Natural killer cell treated with Interleukin-12 subunit alpha and Interleukin-12 subunit beta and Interleukin-15 and Interleukin-18, amount 100 ng/mL, for 72 hours (primary cell): ENCODE measurements around the gene C18orf63. TPM values are rescaled to one million over a fixed set of nuclear protein-coding genes. Genes with fewer than 3 reads are reported as not detected.
"Not testable (repeated sequence)": the region's sequence is repeated elsewhere in the genome, so short reads cannot be mapped to it uniquely, and the experiment has no call there.

Experiments used
- ATAC-seq, 2 donors: fragments of 150-1000 bp; cut with Tn5 transposase in 1 of 2; sonication (Bioruptor Pico), chemical (Tn5 transposase) in 1 of 2; 2 replicates each; pipeline ENCODE4 v1.10.0; 2021
- DNase-seq: peaks from one replicate; pipeline ENCODE4 v3.0.0; 2022; ENCODE audit warnings: low spot score
- H3K27ac Mint-ChIP-seq, 2 donors: 1 replicate in 1 of 2; 2 replicates in 1 of 2; pipeline ENCODE4 v1.8.0; 2022; ENCODE audit warnings: mixed read lengths in 2 of 2, mild to moderate bottlenecking in 1 of 2, moderate library complexity in 1 of 2
- H3K27me3 Mint-ChIP-seq, 2 donors: 1 replicate in 1 of 2; 2 replicates in 1 of 2; pipeline ENCODE4 v1.8.0; 2022; ENCODE audit warnings: mixed read lengths in 2 of 2
- H3K36me3 Mint-ChIP-seq: one replicate; pipeline ENCODE4 v1.8.0; 2022; ENCODE audit warnings: mixed read lengths
- H3K4me1 Mint-ChIP-seq, 2 donors: 1 replicate in 1 of 2; 2 replicates in 1 of 2; pipeline ENCODE4 v1.8.0; 2022; ENCODE audit warnings: low read depth in 2 of 2, mixed read lengths in 2 of 2, mild to moderate bottlenecking in 1 of 2
- H3K4me3 Mint-ChIP-seq: one replicate; pipeline ENCODE4 v1.8.0; 2022; ENCODE audit warnings: mixed read lengths
- H3K9me3 Mint-ChIP-seq: 2 replicates; pipeline ENCODE4 v1.8.0; 2022; ENCODE audit warnings: mixed read lengths
- total RNA-seq, 2 donors: library from RNA; stranded (reverse); gene quantifications; one replicate each; pipeline ENCODE4 v1.2.3, GENCODE V29; 2022

The C18orf63 gene
- total RNA-seq, 2 donors from 2014 or later: not detected

GRCh38 chr18:74326231-74326630 lies 10.6 kb downstream of the C18orf63 start:
- Mint-ChIP-seq H3K4me3 (no peak overlapping the region), H3K36me3 (no peaks in the 10 kb centered on the region), H3K27me3 (peaks cover 2 to 21% of the 10 kb centered on the region in 2 donors), H3K27ac (no peak overlapping the region), H3K9me3 (no peaks in the 10 kb centered on the region), H3K4me1 (no peaks in the 10 kb centered on the region)
- ATAC-seq: no peak
- DNase-seq: no peak

DNA sequence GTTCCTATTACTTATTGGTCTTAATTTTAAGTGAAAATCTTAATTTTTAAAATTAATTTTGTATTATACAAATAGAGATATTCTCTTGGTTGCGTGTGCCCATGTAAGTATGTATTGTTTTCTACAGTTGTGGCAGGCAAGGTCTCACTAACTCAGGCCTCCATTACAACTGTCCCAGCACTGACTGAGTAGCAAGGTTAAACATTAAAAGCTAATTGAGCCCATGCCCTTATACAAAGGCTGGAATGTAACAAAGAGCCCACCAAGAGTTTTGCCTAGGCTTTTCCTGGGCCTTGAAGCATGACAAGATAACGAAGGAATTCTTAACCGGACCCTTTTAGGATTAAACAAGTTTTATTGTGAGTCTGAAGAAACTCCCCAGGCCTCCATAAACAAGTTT lies 11.2 kb downstream of the C18orf63 start:
- not testable (repeated sequence) for H3K36me3 Mint-ChIP-seq, H3K4me3 Mint-ChIP-seq, H3K4me1 Mint-ChIP-seq, H3K9me3 Mint-ChIP-seq, H3K27ac Mint-ChIP-seq, DNase-seq, ATAC-seq
- peaks cover 4 to 20% of the 10 kb centered on the region in 2 donors for H3K27me3 Mint-ChIP-seq

- DNase-seq: no peak
- no peaks in the 10 kb centered on the region for H3K36me3 Mint-ChIP-seq
- H3K27me3 Mint-ChIP-seq: peaks cover 4 to 16% of the 10 kb centered on the region in 2 donors
- H3K27ac Mint-ChIP-seq: no peak overlapping the region
- ATAC-seq: no peak
- no peaks in the 10 kb centered on the region for H3K9me3 Mint-ChIP-seq
- no peak overlapping the region for H3K4me3 Mint-ChIP-seq
- no peaks in the 10 kb centered on the region for H3K4me1 Mint-ChIP-seq
Observed at GRCh38 chr18:74328206-74328605, 12.6 kb downstream of the C18orf63 start.

DNA sequence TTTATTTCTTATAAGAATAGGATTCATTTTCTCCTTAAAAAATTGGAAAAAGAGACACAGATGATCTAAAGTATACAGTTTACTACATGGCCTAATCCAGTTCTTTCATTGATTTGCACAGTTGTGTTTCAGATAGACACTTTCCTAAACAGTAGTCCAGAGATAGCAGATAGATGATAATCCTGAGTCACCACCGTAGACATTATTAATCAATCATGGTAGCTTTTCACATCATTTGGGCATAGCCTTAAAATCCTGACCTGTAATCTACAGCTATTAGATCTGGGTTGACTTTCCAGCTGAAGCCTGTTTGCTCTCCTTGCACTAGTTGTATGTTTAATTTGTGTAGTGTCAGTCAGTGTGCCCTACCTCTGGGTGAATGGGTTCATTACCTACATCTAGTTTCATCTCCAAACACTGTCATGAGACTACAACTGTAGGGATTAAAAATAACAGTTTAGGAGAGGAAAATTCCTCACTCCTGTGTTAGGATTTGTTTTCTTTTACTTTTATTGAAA lies 14.1 kb downstream of the C18orf63 start:
- peaks cover 4 to 16% of the 10 kb centered on the region in 2 donors for H3K27me3 Mint-ChIP-seq
- no peaks in the 10 kb centered on the region for H3K36me3 Mint-ChIP-seq
- ATAC-seq: no peak

DNA sequence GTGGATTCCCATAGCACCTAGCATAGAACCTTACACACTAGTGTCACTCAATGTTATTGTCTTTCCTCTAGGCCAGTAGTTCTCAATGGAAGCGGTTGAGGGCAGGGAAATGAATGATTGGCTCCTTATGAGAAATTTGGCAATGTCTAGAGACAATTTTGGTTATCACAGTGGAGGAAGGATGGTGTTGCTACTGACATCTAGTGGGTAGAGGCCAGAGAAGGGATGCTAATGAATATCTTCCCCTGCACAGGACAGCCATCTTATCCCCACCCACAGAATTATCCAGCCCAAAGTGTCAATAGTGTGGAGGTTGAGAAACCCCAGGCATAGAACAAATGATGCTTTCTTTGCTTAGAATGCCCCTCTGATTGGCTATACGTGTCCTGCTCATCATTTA lies 15.8 kb downstream of the C18orf63 start:
- H3K36me3 Mint-ChIP-seq: no peaks in the 10 kb centered on the region
- peaks cover 4 to 8% of the 10 kb centered on the region in 2 donors for H3K27me3 Mint-ChIP-seq
- ATAC-seq (no peak), DNase-seq (no peak)
- H3K27ac Mint-ChIP-seq: no peak overlapping the region
- no peaks in the 10 kb centered on the region for H3K9me3 Mint-ChIP-seq
- no peak overlapping the region for H3K4me3 Mint-ChIP-seq
- H3K4me1 Mint-ChIP-seq: no peaks in the 10 kb centered on the region

More for the DNA sequence above, 14.1 kb downstream of the C18orf63 start:
- Mint-ChIP-seq H3K27ac (no peak overlapping the region), H3K4me1 (no peaks in the 10 kb centered on the region), H3K9me3 (no peaks in the 10 kb centered on the region), H3K4me3 (no peak overlapping the region)
- no peak for DNase-seq

DNA sequence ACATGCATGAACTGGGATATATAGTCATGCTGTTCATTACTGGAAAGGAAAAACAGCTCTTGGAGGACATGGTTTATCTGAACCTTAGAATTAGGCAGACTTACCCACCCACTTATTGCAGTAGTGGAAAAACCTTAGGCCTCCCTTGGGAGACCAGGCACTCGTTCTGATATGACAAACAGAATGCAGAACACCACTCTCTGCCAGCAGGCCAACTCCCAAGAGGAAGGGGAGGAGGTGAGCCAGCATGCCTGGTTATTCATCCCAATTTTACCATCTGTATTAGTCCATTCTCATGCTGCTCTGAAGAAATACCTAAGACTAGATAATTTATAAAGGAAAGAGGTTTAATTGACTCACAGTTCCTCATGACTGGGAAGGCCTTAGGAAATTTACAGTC lies 17.5 kb downstream of the C18orf63 start:
- ATAC-seq: no peak
- no peaks in the 10 kb centered on the region for H3K36me3 Mint-ChIP-seq

DNA sequence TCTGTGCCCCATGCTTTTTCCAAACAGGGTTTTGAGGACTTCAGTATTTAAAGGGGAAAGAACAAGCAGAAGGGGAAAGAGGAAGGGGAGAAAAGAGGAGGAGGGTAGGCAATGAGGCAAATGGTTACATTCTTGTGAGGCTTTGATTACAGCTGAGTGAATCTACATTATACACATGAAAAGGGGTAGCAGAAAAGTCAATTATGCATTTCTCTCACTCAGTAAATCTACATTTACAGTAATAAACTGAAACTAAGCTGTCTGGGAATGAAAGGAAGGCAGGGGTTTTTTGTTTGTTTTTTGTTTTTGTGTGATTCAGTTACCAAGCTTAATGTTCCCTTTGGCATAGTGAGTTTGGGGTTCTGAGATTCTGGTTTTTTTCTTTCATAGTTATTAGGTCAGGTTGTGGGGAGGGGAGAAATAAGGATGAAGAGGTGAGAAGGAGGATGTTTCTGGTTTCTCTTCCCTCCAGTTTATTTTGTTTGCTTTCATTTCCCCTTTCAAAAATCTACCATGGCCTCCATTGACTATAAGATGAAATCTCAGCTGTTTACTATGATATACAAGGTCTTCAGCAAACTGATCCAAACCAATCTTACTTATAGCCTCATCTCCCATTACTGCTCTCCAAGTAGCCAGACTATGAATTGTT lies 18.7 kb downstream of the C18orf63 start:
- Mint-ChIP-seq H3K4me1 (no peaks in the 10 kb centered on the region), H3K27me3 (peaks cover 8 to 18% of the 10 kb centered on the region in 2 donors), H3K9me3 (no peaks in the 10 kb centered on the region), H3K27ac (no peak overlapping the region), H3K36me3 (no peaks in the 10 kb centered on the region), H3K4me3 (no peak overlapping the region)
- no peak for ATAC-seq
- DNase-seq: no peak

More for the DNA sequence above, 17.5 kb downstream of the C18orf63 start:
- DNase-seq: no peak
- Mint-ChIP-seq H3K4me3 (no peak overlapping the region), H3K9me3 (no peaks in the 10 kb centered on the region), H3K4me1 (no peaks in the 10 kb centered on the region), H3K27me3 (peaks cover 8 to 17% of the 10 kb centered on the region in 2 donors), H3K27ac (no peak overlapping the region)

GRCh38 chr18:74336656-74337055 lies 21.0 kb downstream of the C18orf63 start:
- peaks cover 14 to 23% of the 10 kb centered on the region in 2 donors for H3K27me3 Mint-ChIP-seq

DNA sequence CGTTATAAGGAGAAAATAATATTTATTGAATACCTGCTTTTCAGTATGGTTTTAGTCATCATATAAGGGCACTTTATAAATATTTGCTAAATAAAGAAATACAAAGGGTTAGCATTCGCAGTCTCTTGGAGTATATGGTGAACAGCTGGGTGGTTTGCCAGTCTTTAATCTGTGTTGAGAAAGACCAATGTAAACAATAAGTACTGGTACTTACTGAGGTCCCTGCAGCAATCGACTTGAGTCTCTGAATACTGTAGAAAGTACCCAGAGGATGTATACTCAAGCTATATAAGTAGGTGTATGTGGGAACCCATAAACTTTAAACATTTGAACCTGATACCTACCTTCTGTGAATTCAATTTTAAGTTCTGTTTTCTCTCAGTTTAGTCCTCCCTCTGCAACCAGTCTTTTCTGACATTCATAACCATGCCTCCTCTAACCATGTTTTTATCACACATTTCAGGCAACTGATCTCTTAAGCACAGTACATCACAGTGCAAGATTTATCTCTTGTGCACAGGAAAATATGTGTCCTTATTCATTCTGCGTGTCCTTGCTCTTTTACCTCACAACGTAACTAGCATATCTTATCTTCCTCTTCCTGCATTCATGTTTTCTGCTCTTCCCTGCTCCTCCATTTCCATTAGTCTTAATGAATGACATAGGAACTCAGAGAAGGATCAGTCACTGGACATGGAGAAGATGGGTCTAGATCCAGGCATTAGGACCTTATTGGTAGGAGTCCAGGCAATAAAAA lies 21.7 kb downstream of the C18orf63 start:
- no peaks in the 10 kb centered on the region for H3K9me3 Mint-ChIP-seq
- no peak for ATAC-seq
- peaks cover 16 to 23% of the 10 kb centered on the region in 2 donors for H3K27me3 Mint-ChIP-seq
- DNase-seq: no peak
- H3K27ac Mint-ChIP-seq: no peak overlapping the region
- H3K4me3 Mint-ChIP-seq: no peak overlapping the region
- H3K36me3 Mint-ChIP-seq: no peaks in the 10 kb centered on the region
- H3K4me1 Mint-ChIP-seq: no peaks in the 10 kb centered on the region

More at GRCh38 chr18:74336656-74337055, 21.0 kb downstream of the C18orf63 start:
- H3K9me3 Mint-ChIP-seq: no peaks in the 10 kb centered on the region
- no peak overlapping the region for H3K4me3 Mint-ChIP-seq
- DNase-seq (no peak), ATAC-seq (no peak)
- no peaks in the 10 kb centered on the region for H3K4me1 Mint-ChIP-seq
- H3K36me3 Mint-ChIP-seq: no peaks in the 10 kb centered on the region
- H3K27ac Mint-ChIP-seq: no peak overlapping the region

DNA sequence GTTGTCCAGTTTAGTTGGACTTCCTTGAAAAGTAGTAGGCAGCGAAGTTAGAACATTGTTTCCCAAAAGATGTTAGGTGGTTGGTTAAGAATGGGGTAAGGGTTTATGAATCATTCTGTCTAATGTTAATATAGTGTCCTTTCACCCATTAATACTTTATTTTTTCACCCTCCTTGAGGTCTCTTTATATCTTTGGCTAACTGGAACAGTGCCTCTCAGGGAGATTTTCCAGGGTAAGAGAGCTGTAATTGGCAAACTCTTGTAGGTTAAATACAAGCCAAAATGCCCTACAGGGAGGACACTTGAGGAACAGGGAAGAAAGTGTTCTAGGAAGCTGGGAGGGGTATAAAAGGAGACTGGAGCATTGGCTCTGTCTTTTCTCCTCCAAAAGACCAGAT lies 22.3 kb downstream of the C18orf63 start:
- Mint-ChIP-seq H3K9me3 (no peaks in the 10 kb centered on the region), H3K27ac (no peak overlapping the region), H3K4me1 (no peaks in the 10 kb centered on the region), H3K27me3 (peaks cover 17 to 23% of the 10 kb centered on the region in 2 donors), H3K36me3 (no peaks in the 10 kb centered on the region), H3K4me3 (no peak overlapping the region)
- ATAC-seq (no peak), DNase-seq (no peak)

GRCh38 chr18:74342416-74343043 lies 26.9 kb downstream of the C18orf63 start:
- ATAC-seq (no peak), DNase-seq (no peak)
- no peak overlapping the region for H3K4me3 Mint-ChIP-seq
- no peak overlapping the region for H3K27ac Mint-ChIP-seq
- H3K9me3 Mint-ChIP-seq: no peaks in the 10 kb centered on the region
- peaks cover 22 to 33% of the 10 kb centered on the region in 2 donors for H3K27me3 Mint-ChIP-seq
- H3K4me1 Mint-ChIP-seq: no peaks in the 10 kb centered on the region
- no peaks in the 10 kb centered on the region for H3K36me3 Mint-ChIP-seq

DNA sequence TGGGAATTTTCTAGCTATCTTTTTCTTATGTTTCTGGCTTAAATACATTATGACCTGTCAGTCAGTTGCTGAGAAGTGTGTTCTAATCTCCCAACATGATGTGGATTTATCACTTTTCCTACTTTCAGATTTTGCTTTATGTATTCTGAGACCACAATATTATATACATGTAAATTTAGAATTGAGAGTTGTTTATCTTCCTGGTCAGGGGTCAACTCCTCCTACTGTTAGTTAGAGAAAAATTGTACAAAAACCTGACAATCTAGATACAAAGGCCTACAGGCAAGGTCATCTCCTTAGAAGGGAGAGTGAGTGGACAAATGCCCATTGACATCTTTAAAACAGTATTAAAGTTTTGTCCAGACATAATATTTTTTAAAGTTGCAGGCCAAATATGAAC lies 30.6 kb downstream of the C18orf63 start:
- Mint-ChIP-seq H3K27ac (no peak overlapping the region), H3K9me3 (no peaks in the 10 kb centered on the region), H3K36me3 (no peaks in the 10 kb centered on the region), H3K4me3 (no peak overlapping the region), H3K4me1 (no peaks in the 10 kb centered on the region), H3K27me3 (peaks cover 10 to 13% of the 10 kb centered on the region in 2 donors)
- ATAC-seq: no peak
- no peak for DNase-seq

GRCh38 chr18:74348581-74348980 lies 32.9 kb downstream of the C18orf63 start:
- H3K9me3 Mint-ChIP-seq: no peaks in the 10 kb centered on the region
- peaks cover 6 to 15% of the 10 kb centered on the region in 2 donors for H3K27me3 Mint-ChIP-seq
- DNase-seq (no peak), ATAC-seq (no peak)
- no peak overlapping the region for H3K27ac Mint-ChIP-seq
- no peaks in the 10 kb centered on the region for H3K4me1 Mint-ChIP-seq
- no peaks in the 10 kb centered on the region for H3K36me3 Mint-ChIP-seq
- no peak overlapping the region for H3K4me3 Mint-ChIP-seq

- no peak for DNase-seq
- Mint-ChIP-seq H3K36me3 (no peaks in the 10 kb centered on the region), H3K4me3 (no peak overlapping the region), H3K4me1 (peaks cover 0 to under 1% of the 10 kb centered on the region in 2 donors), H3K9me3 (no peaks in the 10 kb centered on the region), H3K27ac (no peak overlapping the region), H3K27me3 (peaks cover 7 to 8% of the 10 kb centered on the region in 2 donors)
- ATAC-seq: no peak
Observed at GRCh38 chr18:74351354-74351753, 35.7 kb downstream of the C18orf63 start.
